ENCODE data around the gene FAM110A. TPM values are rescaled to one million over a fixed set of nuclear protein-coding genes. Genes with fewer than 3 reads are reported as not detected.

Gene FAM110A
- total and polyA plus RNA-seq, 8 donors = 1.8 to 8.4 (median 3.5) TPM

GRCh38 chr20:834151-834746, 734 bp downstream of the FAM110A start:
- Histone ChIP-seq H3K27ac (no peak overlapping the region), H3K36me3 (no peaks in the 10 kb centered on the region), H3K9me3 (no peaks in the 10 kb centered on the region), H3K4me3 (peak overlapping the region; percentile 69 to 97 (median 84)), H3K27me3 (no peaks in the 10 kb centered on the region), H3K4me1 (peaks cover 0 to 13% (median 6%) of the 10 kb centered on the region in 3 donors)
- 14 to 15% methylated on average over 18 of the region's 18 CpGs for WGBS, 2 donors
- no peak for FAIRE-seq
- intact Hi-C loops (cut with DNase I) = no loop called here
- TF ChIP-seq, protein P1, sequence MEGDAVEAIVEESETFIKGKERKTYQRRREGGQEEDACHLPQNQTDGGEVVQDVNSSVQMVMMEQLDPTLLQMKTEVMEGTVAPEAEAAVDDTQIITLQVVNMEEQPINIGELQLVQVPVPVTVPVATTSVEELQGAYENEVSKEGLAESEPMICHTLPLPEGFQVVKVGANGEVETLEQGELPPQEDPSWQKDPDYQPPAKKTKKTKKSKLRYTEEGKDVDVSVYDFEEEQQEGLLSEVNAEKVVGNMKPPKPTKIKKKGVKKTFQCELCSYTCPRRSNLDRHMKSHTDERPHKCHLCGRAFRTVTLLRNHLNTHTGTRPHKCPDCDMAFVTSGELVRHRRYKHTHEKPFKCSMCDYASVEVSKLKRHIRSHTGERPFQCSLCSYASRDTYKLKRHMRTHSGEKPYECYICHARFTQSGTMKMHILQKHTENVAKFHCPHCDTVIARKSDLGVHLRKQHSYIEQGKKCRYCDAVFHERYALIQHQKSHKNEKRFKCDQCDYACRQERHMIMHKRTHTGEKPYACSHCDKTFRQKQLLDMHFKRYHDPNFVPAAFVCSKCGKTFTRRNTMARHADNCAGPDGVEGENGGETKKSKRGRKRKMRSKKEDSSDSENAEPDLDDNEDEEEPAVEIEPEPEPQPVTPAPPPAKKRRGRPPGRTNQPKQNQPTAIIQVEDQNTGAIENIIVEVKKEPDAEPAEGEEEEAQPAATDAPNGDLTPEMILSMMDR (IDR thresholded peaks at IDR 0.05) = no peak
- ATAC-seq = peak in 2 of 4 donors; percentile 1 to 4
- peak in 1 of 6 donors; percentile 64 for DNase-seq

GRCh38 chr20:835608-836045, 2.1 kb downstream of the FAM110A start:
- Histone ChIP-seq H3K4me3 (no peak overlapping the region), H3K9me3 (no peaks in the 10 kb centered on the region), H3K36me3 (no peaks in the 10 kb centered on the region), H3K4me1 (peaks cover 0 to 13% (median 6%) of the 10 kb centered on the region in 3 donors), H3K27me3 (no peaks in the 10 kb centered on the region), H3K27ac (no peak overlapping the region)
- intact Hi-C loops (cut with DNase I) = no loop called here
- no peak for FAIRE-seq
- 46 to 52% methylated on average over 2 of the region's 2 CpGs for WGBS, 2 donors
- peak in 2 of 4 donors; percentile 23 to 27 for ATAC-seq
- DNase-seq = peak in 3 of 6 donors; percentile 29 to 55 (median 48)
- TF ChIP-seq, protein P1 (IDR thresholded peaks at IDR 0.05) = no peak

GRCh38 chr20:836190-836589, 2.7 kb downstream of the FAM110A start:
- WGBS, 2 donors = 89 to 98% methylated on average over 1 of the region's 1 CpG
- intact Hi-C loops (cut with DNase I) = no loop called here
- Histone ChIP-seq H3K9me3 (no peaks in the 10 kb centered on the region), H3K4me3 (no peak overlapping the region), H3K36me3 (no peaks in the 10 kb centered on the region), H3K27me3 (no peaks in the 10 kb centered on the region), H3K27ac (no peak overlapping the region), H3K4me1 (peaks cover 0 to 13% (median 6%) of the 10 kb centered on the region in 3 donors)
- ATAC-seq (no peak), FAIRE-seq (no peak), DNase-seq (no peak)
- TF ChIP-seq, protein P1 (IDR thresholded peaks at IDR 0.05) = no peak

DNA sequence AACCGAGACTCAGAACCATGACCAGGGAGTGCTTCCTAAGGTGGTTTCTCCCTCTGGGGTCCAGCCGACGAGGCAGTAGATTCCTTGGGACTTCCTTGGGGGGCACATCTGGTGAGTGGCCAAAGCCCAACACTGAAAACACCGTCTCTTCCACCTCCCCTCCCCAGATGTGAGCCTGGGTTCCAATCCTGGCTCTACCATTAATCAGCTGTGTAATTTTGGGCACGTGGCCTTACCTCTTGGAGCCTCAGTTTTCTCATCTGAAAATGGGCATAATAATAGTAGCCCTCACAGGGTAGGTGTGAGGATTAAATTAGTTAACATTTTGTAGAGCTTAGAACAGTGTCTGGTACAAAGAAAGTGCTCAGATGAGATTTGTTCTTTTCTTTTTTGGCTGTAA, 5.5 kb downstream of the FAM110A start:
- Histone ChIP-seq H3K4me1 (peaks cover 0 to 17% (median 3%) of the 10 kb centered on the region in 3 donors), H3K9me3 (no peaks in the 10 kb centered on the region), H3K27me3 (no peaks in the 10 kb centered on the region), H3K36me3 (no peaks in the 10 kb centered on the region), H3K27ac (no peak overlapping the region), H3K4me3 (no peak overlapping the region)
- WGBS, 2 donors = 72 to 95% methylated on average over 5 of the region's 5 CpGs
- intact Hi-C loops (cut with DNase I) = no loop called here
- TF ChIP-seq, protein P1 (IDR thresholded peaks at IDR 0.05) = no peak
- FAIRE-seq = no peak
- DNase-seq = no peak
- no peak for ATAC-seq

DNA sequence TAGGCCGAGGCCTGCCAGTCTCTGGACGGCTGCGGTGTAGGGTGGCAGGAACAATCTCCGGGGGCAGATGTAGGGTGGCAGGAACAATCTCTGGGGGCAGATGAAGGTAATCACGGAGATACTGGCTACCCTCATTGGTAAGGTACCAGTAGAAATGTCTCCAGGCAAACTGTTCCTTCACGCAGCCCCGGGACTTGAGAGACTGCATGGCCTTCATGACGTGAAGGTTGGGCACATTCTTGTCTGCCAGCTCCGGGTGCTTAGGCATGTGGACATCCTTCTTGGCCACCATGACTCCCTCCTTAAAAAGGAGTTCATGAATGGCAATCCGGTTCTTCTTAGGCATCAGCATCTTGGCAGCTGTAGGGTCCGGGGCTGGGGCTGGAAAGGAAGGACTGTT, 6.1 kb downstream of the FAM110A start:
- intact Hi-C loops (cut with DNase I) = no loop called here
- ATAC-seq (no peak), DNase-seq (no peak), FAIRE-seq (no peak)
- TF ChIP-seq, protein P1 (IDR thresholded peaks at IDR 0.05) = no peak
- Histone ChIP-seq H3K4me3 (no peak overlapping the region), H3K27me3 (no peaks in the 10 kb centered on the region), H3K4me1 (peaks cover 0 to 13% (median 3%) of the 10 kb centered on the region in 3 donors), H3K27ac (no peak overlapping the region), H3K36me3 (no peaks in the 10 kb centered on the region), H3K9me3 (no peaks in the 10 kb centered on the region)
- 87 to 94% methylated on average over 11 of the region's 11 CpGs for WGBS, 2 donors
